KMS-11 (cell line): Measurements from ENCODE around the gene CNPY1.

Experiments used
- H2AFZ ChIP-seq: fragments of 200-600 bp; sonication (generic); 2 replicates; pipeline ENCODE4 v1.6.1; 2016; ENCODE audit warnings: antibody characterized with exemption, mixed run types, low read depth
- H3K27ac ChIP-seq: fragments of 200-600 bp; sonication (generic); 2 replicates; pipeline ENCODE4 v1.6.1; 2016; ENCODE audit warnings: mild to moderate bottlenecking, mixed run types
- H3K27me3 ChIP-seq: fragments of 200-600 bp; sonication (generic); 2 replicates; pipeline ENCODE4 v1.6.1; 2017; ENCODE audit warnings: mild to moderate bottlenecking, low read depth, mixed run types, moderate library complexity; ENCODE audit not compliant: insufficient read depth
- H3K36me3 ChIP-seq: fragments of 200-600 bp; sonication (generic); 2 replicates; pipeline ENCODE4 v1.6.1; 2017; ENCODE audit warnings: mild to moderate bottlenecking, mixed run types; ENCODE audit not compliant: insufficient read depth
- H3K4me1 ChIP-seq: fragments of 200-600 bp; sonication (generic); 2 replicates; pipeline ENCODE4 v1.6.1; 2016; ENCODE audit warnings: mild to moderate bottlenecking, low read depth, mixed run types; ENCODE audit not compliant: poor library complexity, severe bottlenecking
- H3K4me2 ChIP-seq: fragments of 200-600 bp; sonication (generic); 2 replicates; pipeline ENCODE4 v1.7.0; 2016; ENCODE audit warnings: mild to moderate bottlenecking, mixed run types
- H3K4me3 ChIP-seq: fragments of 200-600 bp; sonication (generic); IDR thresholded peaks from 2 replicates; pipeline ENCODE4 v1.6.1; 2017; ENCODE audit warnings: low read depth, low read length, mixed read lengths; ENCODE audit not compliant: insufficient read depth
- H3K79me2 ChIP-seq: fragments of 200-600 bp; sonication (generic); 2 replicates; pipeline ENCODE4 v1.6.1; 2016; ENCODE audit warnings: low read depth, mixed run types; ENCODE audit not compliant: insufficient read depth
- H3K9ac ChIP-seq: fragments of 200-600 bp; sonication (generic); 2 replicates; pipeline ENCODE4 v1.6.1; 2016; ENCODE audit warnings: mild to moderate bottlenecking, mixed run types
- H4K20me1 ChIP-seq: fragments of 200-600 bp; sonication (generic); 2 replicates; pipeline ENCODE4 v1.6.1; 2016; ENCODE audit warnings: mild to moderate bottlenecking, mixed run types; ENCODE audit not compliant: insufficient read depth
- CTCF ChIP-seq: fragments of 200-600 bp; sonication (generic); conservative IDR thresholded peaks from 2 replicates; pipeline ENCODE4 v1.6.1; 2017; ENCODE audit warnings: low read depth, mild to moderate bottlenecking, antibody characterized with exemption, low read length, moderate library complexity, mixed read lengths

The CNPY1 gene

GRCh38 chr7:155495440-155496248 is 50.7 kb downstream of the CNPY1 start:
- Histone ChIP-seq H3K9ac (no peak overlapping the region), H3K4me3 (no peak overlapping the region), H3K4me1 (no peaks in the 10 kb centered on the region), H4K20me1 (no peaks in the 10 kb centered on the region), H3K27ac (no peak overlapping the region), H3K27me3 (no peaks in the 10 kb centered on the region; the same call in 1 of the 2 replicates), H3K79me2 (no peaks in the 10 kb centered on the region), H2AFZ (no peak overlapping the region), H3K4me2 (no peak overlapping the region), H3K36me3 (no peaks in the 10 kb centered on the region)
- TF ChIP-seq CTCF: no peak

GRCh38 chr7:155494551-155494950 is 51.8 kb downstream of the CNPY1 start:
- no peak overlapping the region for H3K27ac ChIP-seq
- H3K79me2 ChIP-seq: no peaks in the 10 kb centered on the region
- peaks cover 4% of the 10 kb centered on the region for H3K4me1 ChIP-seq
- no peaks in the 10 kb centered on the region for H3K36me3 ChIP-seq
- no peak overlapping the region for H3K4me3 ChIP-seq
- no peaks in the 10 kb centered on the region; the same call in 1 of the 2 replicates for H3K27me3 ChIP-seq
- TF ChIP-seq CTCF: no peak
- no peak overlapping the region for H2AFZ ChIP-seq
- no peak overlapping the region for H3K9ac ChIP-seq
- H4K20me1 ChIP-seq: no peaks in the 10 kb centered on the region
- no peak overlapping the region for H3K4me2 ChIP-seq

- Histone ChIP-seq H3K9ac (no peak overlapping the region), H3K27me3 (no peaks in the 10 kb centered on the region; the same call in 1 of the 2 replicates), H3K4me3 (no peak overlapping the region), H2AFZ (no peak overlapping the region), H3K27ac (no peak overlapping the region), H3K79me2 (no peaks in the 10 kb centered on the region), H3K4me1 (peaks cover 10% of the 10 kb centered on the region), H4K20me1 (no peaks in the 10 kb centered on the region), H3K36me3 (no peaks in the 10 kb centered on the region), H3K4me2 (no peak overlapping the region)
- no peak for TF ChIP-seq CTCF
Observed at GRCh38 chr7:155493744-155494538, 52.4 kb downstream of the CNPY1 start.

- Histone ChIP-seq H3K4me2 (no peak overlapping the region), H2AFZ (no peak overlapping the region), H3K36me3 (no peaks in the 10 kb centered on the region), H3K9ac (no peak overlapping the region), H3K27me3 (no peaks in the 10 kb centered on the region; the same call in 1 of the 2 replicates), H3K79me2 (no peaks in the 10 kb centered on the region), H3K4me1 (peaks cover 18% of the 10 kb centered on the region), H4K20me1 (no peaks in the 10 kb centered on the region), H3K4me3 (no peak overlapping the region), H3K27ac (no peak overlapping the region)
- no peak for TF ChIP-seq CTCF
Observed at GRCh38 chr7:155491812-155492211, 54.5 kb downstream of the CNPY1 start.
